ENCODE results near the gene ZNF423. TPM values are rescaled to one million over a fixed set of nuclear protein-coding genes. Genes with fewer than 3 reads are reported as not detected.

The ZNF423 gene
- total and polyA plus RNA-seq, 2 experiments from 2014 or later = 14.9 to 41.8 TPM

DNA sequence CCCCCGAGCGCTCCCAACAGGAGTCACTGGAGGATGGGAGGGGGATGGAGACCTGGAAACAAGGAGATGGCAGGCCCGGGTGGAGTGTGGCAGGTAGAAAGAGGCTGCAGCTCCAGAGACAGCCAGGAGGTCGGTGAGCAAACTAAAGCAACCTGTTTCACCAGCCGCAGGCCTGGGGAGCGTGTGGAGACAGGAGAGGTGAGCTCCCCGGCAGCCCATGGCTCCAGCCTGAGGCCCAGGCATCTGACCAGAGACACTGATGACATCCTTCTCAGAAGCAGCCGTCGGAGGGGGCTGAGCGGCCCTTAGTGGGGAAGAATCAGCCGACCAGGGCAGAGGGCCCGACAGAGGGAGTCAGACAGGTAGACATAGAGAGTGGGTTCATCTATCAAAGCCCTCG, 165.1 kb downstream of the ZNF423 start:
- TF ChIP-seq, protein P1, sequence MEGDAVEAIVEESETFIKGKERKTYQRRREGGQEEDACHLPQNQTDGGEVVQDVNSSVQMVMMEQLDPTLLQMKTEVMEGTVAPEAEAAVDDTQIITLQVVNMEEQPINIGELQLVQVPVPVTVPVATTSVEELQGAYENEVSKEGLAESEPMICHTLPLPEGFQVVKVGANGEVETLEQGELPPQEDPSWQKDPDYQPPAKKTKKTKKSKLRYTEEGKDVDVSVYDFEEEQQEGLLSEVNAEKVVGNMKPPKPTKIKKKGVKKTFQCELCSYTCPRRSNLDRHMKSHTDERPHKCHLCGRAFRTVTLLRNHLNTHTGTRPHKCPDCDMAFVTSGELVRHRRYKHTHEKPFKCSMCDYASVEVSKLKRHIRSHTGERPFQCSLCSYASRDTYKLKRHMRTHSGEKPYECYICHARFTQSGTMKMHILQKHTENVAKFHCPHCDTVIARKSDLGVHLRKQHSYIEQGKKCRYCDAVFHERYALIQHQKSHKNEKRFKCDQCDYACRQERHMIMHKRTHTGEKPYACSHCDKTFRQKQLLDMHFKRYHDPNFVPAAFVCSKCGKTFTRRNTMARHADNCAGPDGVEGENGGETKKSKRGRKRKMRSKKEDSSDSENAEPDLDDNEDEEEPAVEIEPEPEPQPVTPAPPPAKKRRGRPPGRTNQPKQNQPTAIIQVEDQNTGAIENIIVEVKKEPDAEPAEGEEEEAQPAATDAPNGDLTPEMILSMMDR (conservative IDR thresholded peaks at IDR 0.05; ENCODE audit: low read depth in 2 of 2) = no peak
- no peak for TF ChIP-seq ZNF114 (CRISPR knock-in tag; IDR thresholded peaks at IDR 0.05)
- TF ChIP-seq, protein P2, sequence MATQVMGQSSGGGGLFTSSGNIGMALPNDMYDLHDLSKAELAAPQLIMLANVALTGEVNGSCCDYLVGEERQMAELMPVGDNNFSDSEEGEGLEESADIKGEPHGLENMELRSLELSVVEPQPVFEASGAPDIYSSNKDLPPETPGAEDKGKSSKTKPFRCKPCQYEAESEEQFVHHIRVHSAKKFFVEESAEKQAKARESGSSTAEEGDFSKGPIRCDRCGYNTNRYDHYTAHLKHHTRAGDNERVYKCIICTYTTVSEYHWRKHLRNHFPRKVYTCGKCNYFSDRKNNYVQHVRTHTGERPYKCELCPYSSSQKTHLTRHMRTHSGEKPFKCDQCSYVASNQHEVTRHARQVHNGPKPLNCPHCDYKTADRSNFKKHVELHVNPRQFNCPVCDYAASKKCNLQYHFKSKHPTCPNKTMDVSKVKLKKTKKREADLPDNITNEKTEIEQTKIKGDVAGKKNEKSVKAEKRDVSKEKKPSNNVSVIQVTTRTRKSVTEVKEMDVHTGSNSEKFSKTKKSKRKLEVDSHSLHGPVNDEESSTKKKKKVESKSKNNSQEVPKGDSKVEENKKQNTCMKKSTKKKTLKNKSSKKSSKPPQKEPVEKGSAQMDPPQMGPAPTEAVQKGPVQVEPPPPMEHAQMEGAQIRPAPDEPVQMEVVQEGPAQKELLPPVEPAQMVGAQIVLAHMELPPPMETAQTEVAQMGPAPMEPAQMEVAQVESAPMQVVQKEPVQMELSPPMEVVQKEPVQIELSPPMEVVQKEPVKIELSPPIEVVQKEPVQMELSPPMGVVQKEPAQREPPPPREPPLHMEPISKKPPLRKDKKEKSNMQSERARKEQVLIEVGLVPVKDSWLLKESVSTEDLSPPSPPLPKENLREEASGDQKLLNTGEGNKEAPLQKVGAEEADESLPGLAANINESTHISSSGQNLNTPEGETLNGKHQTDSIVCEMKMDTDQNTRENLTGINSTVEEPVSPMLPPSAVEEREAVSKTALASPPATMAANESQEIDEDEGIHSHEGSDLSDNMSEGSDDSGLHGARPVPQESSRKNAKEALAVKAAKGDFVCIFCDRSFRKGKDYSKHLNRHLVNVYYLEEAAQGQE (IDR thresholded peaks at IDR 0.05; ENCODE audit: unreplicated experiment) = no peak
- TF ChIP-seq JUNB (IDR thresholded peaks at IDR 0.05; ENCODE audit: unreplicated experiment) = no peak
- Histone ChIP-seq H3K36me3 (ENCODE audit: insufficient read depth) (no peaks in the 10 kb centered on the region; the same call in 1 of the 2 replicates), H2AFZ (no peak overlapping the region), H3K9me2 (ENCODE audit: insufficient read depth) (0 out of 2 replicates have a peak, but pooled peaks cover 3% of the 10 kb centered on the region), H4K20me1 (replicated peaks; ENCODE audit: insufficient read depth) (no peaks in the 10 kb centered on the region), H3K27me3 (ENCODE audit: insufficient read depth) (no peaks in the 10 kb centered on the region), H3K4me1 (ENCODE audit: insufficient read depth) (peaks cover 14% of the 10 kb centered on the region), H3K4me2 (no peak overlapping the region), H3K4me3 (no peak overlapping the region), H3K79me2 (replicated peaks; ENCODE audit: insufficient read depth) (0 out of 2 replicates have a peak, but pooled peaks cover 7% of the 10 kb centered on the region), H3F3A (replicated peaks; ENCODE audit: low read depth) (peaks cover 3% of the 10 kb centered on the region), H3K27ac (ENCODE audit: low read depth) (no peak overlapping the region)
- no peak overlapping the region for H3K4me3 Mint-ChIP-seq
- no peak overlapping the region for H3K27ac Mint-ChIP-seq
- H3K4me1 Mint-ChIP-seq = peaks cover 35% of the 10 kb centered on the region
- no peaks in the 10 kb centered on the region for H3K9me3 Mint-ChIP-seq
- ATAC-seq (no peak; the same call in none of the 3 replicates), DNase-seq (ENCODE audit: low spot score) (no peak)
- 0 out of 3 replicates have a peak, but pooled peaks cover 7% of the 10 kb centered on the region for H3K36me3 Mint-ChIP-seq (ENCODE audit: low read depth)
- peaks cover 18% of the 10 kb centered on the region for H3K27me3 Mint-ChIP-seq (ENCODE audit: insufficient read depth, low read depth, poor library complexity)

DNA sequence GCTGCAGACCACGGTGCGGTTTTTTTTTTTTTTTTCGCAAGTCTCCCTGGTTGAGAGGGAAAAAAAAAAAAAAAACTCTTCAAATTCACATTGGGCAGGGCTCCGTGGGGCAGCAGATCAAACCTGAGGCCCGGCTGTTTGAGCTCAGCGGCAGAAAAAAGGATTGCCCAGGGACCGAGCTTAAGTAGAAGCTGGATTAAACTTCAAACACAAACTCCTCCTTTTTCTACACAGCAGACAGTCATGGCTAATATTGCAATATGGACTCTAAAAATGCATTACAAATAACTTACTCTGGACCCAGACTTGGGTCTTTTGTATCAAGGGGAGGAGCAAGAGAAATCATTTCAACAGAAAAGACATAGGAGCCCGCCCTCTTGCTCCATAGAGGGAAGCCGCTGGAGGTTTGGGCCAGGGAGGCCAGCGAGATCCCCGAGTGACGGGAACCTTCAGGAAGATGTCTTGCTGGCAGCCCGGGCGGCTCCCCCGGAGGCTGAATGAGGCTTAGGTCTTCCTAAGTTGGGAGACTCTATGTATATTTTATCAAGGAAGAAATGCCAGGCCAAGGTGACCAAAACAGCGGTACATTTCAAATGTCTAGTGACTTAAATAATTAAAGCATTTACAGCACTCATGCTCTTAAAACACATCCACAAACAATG, 167.7 kb downstream of the ZNF423 start:
- Mint-ChIP-seq H3K4me1 (peaks cover 19% of the 10 kb centered on the region), H3K27ac (no peak overlapping the region), H3K4me3 (no peak overlapping the region), H3K27me3 (ENCODE audit: insufficient read depth, low read depth, poor library complexity) (peaks cover 17% of the 10 kb centered on the region), H3K9me3 (no peaks in the 10 kb centered on the region), H3K36me3 (ENCODE audit: low read depth) (peaks cover 7% of the 10 kb centered on the region; the same call in 1 of the 3 replicates)
- ATAC-seq (peak; percentile 84), DNase-seq (ENCODE audit: low spot score) (peak; percentile 67)
- H3K36me3 ChIP-seq (ENCODE audit: insufficient read depth) = no peaks in the 10 kb centered on the region; the same call in 1 of the 2 replicates
- 0 out of 2 replicates have a peak, but pooled peaks cover 3% of the 10 kb centered on the region for H3K9me2 ChIP-seq (ENCODE audit: insufficient read depth)
- no peak overlapping the region for H3K27ac ChIP-seq (ENCODE audit: low read depth)
- H2AFZ ChIP-seq = no peak overlapping the region
- H3K27me3 ChIP-seq (ENCODE audit: insufficient read depth) = no peaks in the 10 kb centered on the region
- TF ChIP-seq EZH2phosphoT487 (IDR thresholded peaks at IDR 0.05; ENCODE audit: unreplicated experiment) (no peak), ZNF331 (CRISPR knock-in tag; IDR thresholded peaks at IDR 0.05; ENCODE audit: low read depth) (no peak), JUNB (IDR thresholded peaks at IDR 0.05; ENCODE audit: unreplicated experiment) (no peak), EZH2 (IDR thresholded peaks at IDR 0.05; ENCODE audit: low read depth, unreplicated experiment) (no peak)
- TF ChIP-seq, protein P2 (IDR thresholded peaks at IDR 0.05; ENCODE audit: unreplicated experiment) = no peak
- TF ChIP-seq, protein P3, sequence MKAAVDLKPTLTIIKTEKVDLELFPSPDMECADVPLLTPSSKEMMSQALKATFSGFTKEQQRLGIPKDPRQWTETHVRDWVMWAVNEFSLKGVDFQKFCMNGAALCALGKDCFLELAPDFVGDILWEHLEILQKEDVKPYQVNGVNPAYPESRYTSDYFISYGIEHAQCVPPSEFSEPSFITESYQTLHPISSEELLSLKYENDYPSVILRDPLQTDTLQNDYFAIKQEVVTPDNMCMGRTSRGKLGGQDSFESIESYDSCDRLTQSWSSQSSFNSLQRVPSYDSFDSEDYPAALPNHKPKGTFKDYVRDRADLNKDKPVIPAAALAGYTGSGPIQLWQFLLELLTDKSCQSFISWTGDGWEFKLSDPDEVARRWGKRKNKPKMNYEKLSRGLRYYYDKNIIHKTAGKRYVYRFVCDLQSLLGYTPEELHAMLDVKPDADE (IDR thresholded peaks at IDR 0.05) = no peak
- TF ChIP-seq, protein P1 (conservative IDR thresholded peaks at IDR 0.05; ENCODE audit: low read depth in 2 of 2) = peak; percentile 9 to 43; a peak in 2 of 4 replicates
- H3K79me2 ChIP-seq (replicated peaks; ENCODE audit: insufficient read depth) = no peaks in the 10 kb centered on the region
- H4K20me1 ChIP-seq (replicated peaks; ENCODE audit: insufficient read depth) = no peaks in the 10 kb centered on the region
- no peak overlapping the region for H3K4me2 ChIP-seq
- H3K4me1 ChIP-seq (ENCODE audit: insufficient read depth) = no peaks in the 10 kb centered on the region
- H3K4me3 ChIP-seq = no peak overlapping the region
- no peaks in the 10 kb centered on the region for H3F3A ChIP-seq (replicated peaks; ENCODE audit: low read depth)
